Endothelial cell of umbilical vein (primary cell): ENCODE results near the gene RAD54L. TPM values are rescaled to one million over a fixed set of nuclear protein-coding genes. Genes with fewer than 3 reads are reported as not detected.

ENCODE experiments used
- BruUV-seq: library from RNA; stranded (reverse); fragments of 400-500 nt; replicated peaks from 2 replicates; lab custom pipeline; 2021; lab: Mats Ljungman, UMichigan
- CTCF ChIA-PET: fragments of 300-600, 350-600 bp; sonication (Branson Sonifier 250); formaldehyde crosslinking; loops from one replicate; lab custom pipeline; 2021; ENCODE audit warnings: antibody characterized with exemption, inconsistent platforms; lab: Charles Lee
- POLR2A ChIA-PET: fragments of 300-600, 350-600 bp; sonication (Branson Sonifier 250); formaldehyde crosslinking; loops from one replicate; lab custom pipeline; 2021; ENCODE audit warnings: antibody characterized with exemption, inconsistent platforms; lab: Charles Lee
- DNase-seq: peaks from one replicate; pipeline ENCODE4 v3.0.0-alpha.2; 2011; ENCODE audit warnings: low read depth, low spot score
- FAIRE-seq: peaks from 2 replicates; lab custom pipeline; 2011; peaks lifted over from hg19 to GRCh38; lab: Jason Lieb, UNC
- H2AFZ ChIP-seq: 2 replicates; pipeline ENCODE4 v1.6.0; 2012; ENCODE audit warnings: low read depth, low read length, control low read depth, inconsistent platforms
- H3K27ac ChIP-seq: 2 replicates; pipeline ENCODE4 v1.5.1; 2011; ENCODE audit warnings: low read depth, mild to moderate bottlenecking, control low read depth, low read length, moderate library complexity; ENCODE audit not compliant: insufficient read depth
- H3K27me3 ChIP-seq, 2 experiments: 2 replicates each; pipeline versions ENCODE4 v1.6.0 to v1.6.1; 2011; ENCODE audit warnings: low read length in 2 of 2, mixed read lengths in 1 of 2; ENCODE audit not compliant: control insufficient read depth in 2 of 2, insufficient read depth in 2 of 2
- H3K36me3 ChIP-seq, 2 experiments: 2 replicates in 1 of 2; 3 replicates in 1 of 2; pipeline ENCODE4 v1.5.1; 2011; ENCODE audit warnings: low read length in 2 of 2, mild to moderate bottlenecking in 1 of 2, moderate library complexity in 1 of 2; ENCODE audit not compliant: control insufficient read depth in 2 of 2, insufficient read depth in 2 of 2; ENCODE audit errors: extremely low read depth in 1 of 2
- H3K4me1 ChIP-seq: 3 replicates; pipeline ENCODE4 v1.5.1; 2011; ENCODE audit warnings: mild to moderate bottlenecking, low read length; ENCODE audit not compliant: control insufficient read depth, insufficient read depth; ENCODE audit errors: extremely low read depth
- H3K4me2 ChIP-seq: 2 replicates; pipeline ENCODE4 v1.6.1; 2011; ENCODE audit warnings: low read length, control low read depth, mixed read lengths; ENCODE audit not compliant: insufficient read depth
- H3K4me3 ChIP-seq, 3 experiments: fragments of 200-600 bp in 1 of 3; sonication (generic), shearing (Covaris generic) in 1 of 3; replicated peaks in 1 of 3; 2 replicates each; pipeline ENCODE4 v1.5.1; 2011 to 2016; ENCODE audit warnings: control low read depth in 3 of 3, low read length in 3 of 3, mild to moderate bottlenecking in 2 of 3, inconsistent platforms in 1 of 3, low read depth in 1 of 3, moderate library complexity in 1 of 3; ENCODE audit not compliant: insufficient read depth in 1 of 3
- H3K79me2 ChIP-seq: 2 replicates; pipeline ENCODE4 v1.6.0; 2012; ENCODE audit warnings: low read length, inconsistent platforms; ENCODE audit not compliant: control insufficient read depth, insufficient read depth
- H3K9ac ChIP-seq: replicated peaks from 2 replicates; pipeline ENCODE3; 2011; ENCODE audit warnings: low read length, control low read depth; ENCODE audit not compliant: insufficient read depth; ENCODE audit errors: extremely low read depth
- H3K9me1 ChIP-seq: replicated peaks from 3 replicates; pipeline ENCODE4 v1.6.0; 2011; ENCODE audit warnings: mild to moderate bottlenecking, low read length; ENCODE audit not compliant: control insufficient read depth, insufficient read depth; ENCODE audit errors: extremely low read depth
- H3K9me3 ChIP-seq: replicated peaks from 2 replicates; pipeline ENCODE4 v1.5.1; 2012; ENCODE audit warnings: low read length, inconsistent platforms; ENCODE audit not compliant: control insufficient read depth, insufficient read depth
- H4K20me1 ChIP-seq: replicated peaks from 2 replicates; pipeline ENCODE3; 2011; ENCODE audit warnings: mild to moderate bottlenecking, low read length; ENCODE audit not compliant: control insufficient read depth, insufficient read depth; ENCODE audit errors: extremely low read depth
- CTCF ChIP-seq, 2 donors: IDR thresholded peaks; 1 replicate in 1 of 2; 2 replicates in 1 of 2; pipeline ENCODE4 v1.5.1; 2011; ENCODE audit warnings: low read length in 2 of 2, mild to moderate bottlenecking in 2 of 2, moderate library complexity in 2 of 2, control low read depth in 1 of 2, inconsistent platforms in 1 of 2, low read depth in 1 of 2; ENCODE audit not compliant: insufficient read depth in 1 of 2; ENCODE audit errors: extremely low read depth in 1 of 2
- EZH2 ChIP-seq: IDR thresholded peaks from 2 replicates; pipeline ENCODE4 v1.6.1; 2012; ENCODE audit warnings: borderline replicate concordance, low read depth, mild to moderate bottlenecking, moderate library complexity, low read length, inconsistent platforms; ENCODE audit not compliant: severe bottlenecking
- FOS ChIP-seq: IDR thresholded peaks from 2 replicates; pipeline ENCODE4 v1.6.1; 2011; ENCODE audit warnings: mild to moderate bottlenecking, low read length, moderate library complexity, borderline replicate concordance; ENCODE audit not compliant: insufficient read depth
- GATA2 ChIP-seq: IDR thresholded peaks from 2 replicates; pipeline ENCODE4 v1.7.0; 2011; ENCODE audit warnings: low read depth, mild to moderate bottlenecking, moderate library complexity, mixed read lengths, low read length; ENCODE audit not compliant: insufficient read length, insufficient read depth
- JUN ChIP-seq: IDR thresholded peaks from 2 replicates; pipeline ENCODE4 v1.6.1; 2011; ENCODE audit warnings: borderline replicate concordance, low read depth; ENCODE audit not compliant: insufficient read length, insufficient read depth
- MAX ChIP-seq: IDR thresholded peaks from 2 replicates; pipeline ENCODE4 v1.6.1; 2011; ENCODE audit not compliant: insufficient read depth, insufficient read length
- MYC ChIP-seq: IDR thresholded peaks from one replicate; pipeline ENCODE4 v1.6.1; 2011; ENCODE audit warnings: mild to moderate bottlenecking, low read depth, low read length
- POLR2A ChIP-seq: IDR thresholded peaks from 2 replicates; pipeline ENCODE4 v1.6.1; 2012; ENCODE audit warnings: low read depth, mild to moderate bottlenecking, control low read depth, low read length
- POLR2AphosphoS5 ChIP-seq: IDR thresholded peaks from 2 replicates; pipeline ENCODE4 v1.6.1; 2012; ENCODE audit warnings: low read depth, mild to moderate bottlenecking, control low read depth, low read length, moderate library complexity; ENCODE audit not compliant: insufficient read depth
- dilution Hi-C: fragments of 300-500 bp; cut with MboI; formaldehyde crosslinking; loops from one replicate; pipeline ENCODE4 v1.15.0; 2019; ENCODE audit warnings: low sequenced_read_pairs; ENCODE audit not compliant: extremely low pct_ligation_motif_present
- intact Hi-C: fragments of 100-400 bp; cut with micrococcal nuclease; formaldehyde crosslinking; loops from one replicate; pipeline ENCODE4 v1.10.0; 2022
- polyA plus RNA-seq, 4 experiments: library from polyadenylated mRNA; depleted of rRNA in 3 of 4; stranded (reverse) in 3 of 4; unstranded in 1 of 4; fragments of >200 nt; gene quantifications; 2 replicates each; pipeline versions ENCODE4 v1.2.1 to v1.2.3, GENCODE V29; 2011 to 2012; ENCODE audit warnings: missing spikeins in 1 of 4
- total RNA-seq: library from RNA; stranded (reverse); gene quantifications from 2 replicates; pipeline ENCODE4 v1.2.3, GENCODE V29; 2021

The RAD54L gene
- total and polyA plus RNA-seq, 2 donors (not counting 3 experiments of a cell fraction or from before 2014, with no cell fraction given): 10.5 to 18.9 TPM

GRCh38 chr1:46309401-46310159, 62.0 kb downstream of the RAD54L start:
- H3K9ac ChIP-seq: no peak overlapping the region
- peaks cover 4 to 7% of the 10 kb centered on the region in 2 experiments for H3K36me3 ChIP-seq
- peaks cover 4% of the 10 kb centered on the region for H3K4me1 ChIP-seq
- no peak for TF ChIP-seq JUN
- TF ChIP-seq MYC: no peak
- no peak for TF ChIP-seq POLR2AphosphoS5
- no peak for TF ChIP-seq GATA2
- no peak for TF ChIP-seq MAX
- TF ChIP-seq FOS: no peak
- no peak for TF ChIP-seq CTCF (IDR thresholded peaks at IDR 0.05; ENCODE audit: extremely low read depth in 1 of 2, insufficient read depth in 1 of 2, low read depth in 1 of 2, low read length in 2 of 2)
- TF ChIP-seq EZH2: no peak
- TF ChIP-seq POLR2A: no peak
- H3K9me3 ChIP-seq: no peaks in the 10 kb centered on the region
- no peak overlapping the region for H3K4me2 ChIP-seq
- intact Hi-C loops: no loop called here
- no peak overlapping the region for H3K4me3 ChIP-seq
- ChIA-PET CTCF (interaction anchor here (2.8 kb wide), 1 partner anchor 24 kb away, joined by 6 read pairs; no protein-coding TSS in a partner anchor), POLR2A (interaction anchor here (0.7 kb wide), 1 partner anchor 21 kb away, joined by 3 read pairs; no protein-coding TSS in a partner anchor)
- no peak overlapping the region for H3K27ac ChIP-seq
- BruUV-seq: no TSS peak
- peaks cover 49% of the 10 kb centered on the region for H3K79me2 ChIP-seq
- no peaks in the 10 kb centered on the region for H4K20me1 ChIP-seq
- no peak overlapping the region for H2AFZ ChIP-seq
- H3K27me3 ChIP-seq: no peaks in the 10 kb centered on the region
- dilution Hi-C loops: no loop called here
- no peaks in the 10 kb centered on the region for H3K9me1 ChIP-seq
- DNase-seq: no peak
- no peak for FAIRE-seq
